ENCODE results near the gene ZFAND3. TPM values are rescaled to one million over a fixed set of nuclear protein-coding genes. Genes with fewer than 3 reads are reported as not detected.

ZFAND3 gene
- total RNA-seq, 1 donor from 2014 or later: 31.2 TPM

- intact Hi-C loops (cut with DNase I): no loop called here
Measured at GRCh38 chr6:38137608-38138265, 318.2 kb downstream of the ZFAND3 start.

GRCh38 chr6:38138374-38138773 lies 318.8 kb downstream of the ZFAND3 start:
- TF ChIP-seq POLR2AphosphoS5 (IDR thresholded peaks at IDR 0.05; ENCODE audit: insufficient read depth in 1 of 2, low read depth in 1 of 2): no peak
- TF ChIP-seq, protein P1, sequence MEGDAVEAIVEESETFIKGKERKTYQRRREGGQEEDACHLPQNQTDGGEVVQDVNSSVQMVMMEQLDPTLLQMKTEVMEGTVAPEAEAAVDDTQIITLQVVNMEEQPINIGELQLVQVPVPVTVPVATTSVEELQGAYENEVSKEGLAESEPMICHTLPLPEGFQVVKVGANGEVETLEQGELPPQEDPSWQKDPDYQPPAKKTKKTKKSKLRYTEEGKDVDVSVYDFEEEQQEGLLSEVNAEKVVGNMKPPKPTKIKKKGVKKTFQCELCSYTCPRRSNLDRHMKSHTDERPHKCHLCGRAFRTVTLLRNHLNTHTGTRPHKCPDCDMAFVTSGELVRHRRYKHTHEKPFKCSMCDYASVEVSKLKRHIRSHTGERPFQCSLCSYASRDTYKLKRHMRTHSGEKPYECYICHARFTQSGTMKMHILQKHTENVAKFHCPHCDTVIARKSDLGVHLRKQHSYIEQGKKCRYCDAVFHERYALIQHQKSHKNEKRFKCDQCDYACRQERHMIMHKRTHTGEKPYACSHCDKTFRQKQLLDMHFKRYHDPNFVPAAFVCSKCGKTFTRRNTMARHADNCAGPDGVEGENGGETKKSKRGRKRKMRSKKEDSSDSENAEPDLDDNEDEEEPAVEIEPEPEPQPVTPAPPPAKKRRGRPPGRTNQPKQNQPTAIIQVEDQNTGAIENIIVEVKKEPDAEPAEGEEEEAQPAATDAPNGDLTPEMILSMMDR (IDR thresholded peaks at IDR 0.05): no peak
- H3K27me3 ChIP-seq: no peaks in the 10 kb centered on the region
- no peak for DNase-seq (ENCODE audit: extremely low spot score in 2 of 2)
- H3K4me3 ChIP-seq: no peak overlapping the region
- H3K36me3 ChIP-seq: no peaks in the 10 kb centered on the region
- intact Hi-C loops (cut with DNase I): no loop called here
- H3K9me3 ChIP-seq: no peaks in the 10 kb centered on the region
- peaks cover 4% of the 10 kb centered on the region for H3K4me1 ChIP-seq
- no peak overlapping the region for H3K27ac ChIP-seq

More at GRCh38 chr6:38137608-38138265, 318.2 kb downstream of the ZFAND3 start:
- no peaks in the 10 kb centered on the region for H3K9me3 ChIP-seq
- H3K36me3 ChIP-seq: no peaks in the 10 kb centered on the region
- H3K4me1 ChIP-seq: peaks cover 2% of the 10 kb centered on the region
- no peaks in the 10 kb centered on the region for H3K27me3 ChIP-seq
- TF ChIP-seq POLR2AphosphoS5 (IDR thresholded peaks at IDR 0.05; ENCODE audit: insufficient read depth in 1 of 2, low read depth in 1 of 2) (no peak), POLR2A (IDR thresholded peaks at IDR 0.05) (no peak)
- TF ChIP-seq, protein P1 (IDR thresholded peaks at IDR 0.05): no peak
- H3K27ac ChIP-seq: no peak overlapping the region
- no peak for DNase-seq (ENCODE audit: extremely low spot score in 2 of 2)
- no peak overlapping the region for H3K4me3 ChIP-seq

- Histone ChIP-seq H3K9me3 (no peaks in the 10 kb centered on the region), H3K4me1 (peaks cover 12% of the 10 kb centered on the region), H3K27me3 (no peaks in the 10 kb centered on the region), H3K36me3 (no peaks in the 10 kb centered on the region), H3K27ac (no peak overlapping the region), H3K4me3 (no peak overlapping the region)
- TF ChIP-seq, protein P1 (IDR thresholded peaks at IDR 0.05): no peak
- TF ChIP-seq POLR2AphosphoS5 (IDR thresholded peaks at IDR 0.05; ENCODE audit: insufficient read depth in 1 of 2, low read depth in 1 of 2) (no peak), POLR2A (IDR thresholded peaks at IDR 0.05) (no peak)
- intact Hi-C loops (cut with DNase I): no loop called here
- DNase-seq (ENCODE audit: extremely low spot score in 2 of 2): no peak
Measured at GRCh38 chr6:38141085-38141484, 321.6 kb downstream of the ZFAND3 start.

GRCh38 chr6:38141716-38142115 lies 322.2 kb downstream of the ZFAND3 start:
- Histone ChIP-seq H3K27ac (no peak overlapping the region), H3K36me3 (no peaks in the 10 kb centered on the region), H3K4me1 (peaks cover 18% of the 10 kb centered on the region), H3K9me3 (no peaks in the 10 kb centered on the region), H3K27me3 (no peaks in the 10 kb centered on the region), H3K4me3 (no peak overlapping the region)
- DNase-seq (ENCODE audit: extremely low spot score in 2 of 2): no peak
- intact Hi-C loops (cut with DNase I): no loop called here
- TF ChIP-seq, protein P1 (IDR thresholded peaks at IDR 0.05): no peak
- TF ChIP-seq POLR2AphosphoS5 (IDR thresholded peaks at IDR 0.05; ENCODE audit: insufficient read depth in 1 of 2, low read depth in 1 of 2) (no peak), POLR2A (IDR thresholded peaks at IDR 0.05) (no peak)

GRCh38 chr6:38142178-38142902 lies 322.8 kb downstream of the ZFAND3 start:
- Histone ChIP-seq H3K4me1 (peaks cover 18% of the 10 kb centered on the region), H3K9me3 (no peaks in the 10 kb centered on the region), H3K27ac (no peak overlapping the region), H3K4me3 (no peak overlapping the region), H3K36me3 (no peaks in the 10 kb centered on the region), H3K27me3 (no peaks in the 10 kb centered on the region)
- no peak for DNase-seq (ENCODE audit: extremely low spot score in 2 of 2)
- TF ChIP-seq, protein P1 (IDR thresholded peaks at IDR 0.05): no peak
- TF ChIP-seq POLR2A (IDR thresholded peaks at IDR 0.05): no peak
- no peak for TF ChIP-seq POLR2AphosphoS5 (IDR thresholded peaks at IDR 0.05; ENCODE audit: insufficient read depth in 1 of 2, low read depth in 1 of 2)
- intact Hi-C loops (cut with DNase I): no loop called here
